HG03139 (cell line): ENCODE measurements around the gene POLN.

Experiments
- ATAC-seq: cut with Tn5 transposase; IDR thresholded peaks from one replicate; pipeline ENCODE4 v1.9.1; 2021; ENCODE audit not compliant: unreplicated experiment

The POLN gene

GRCh38 chr4:2087170-2087569 is 154.8 kb downstream of the POLN start:
- ATAC-seq = no peak

GRCh38 chr4:2085496-2085901 is 156.4 kb downstream of the POLN start:
- no peak for ATAC-seq

- no peak for ATAC-seq
Measured at GRCh38 chr4:2084316-2084715, 157.6 kb downstream of the POLN start.

- ATAC-seq = no peak
Measured at GRCh38 chr4:2083826-2084160, 158.1 kb downstream of the POLN start.

GRCh38 chr4:2083116-2083825 is 158.7 kb downstream of the POLN start:
- no peak for ATAC-seq

GRCh38 chr4:2082627-2083026 is 159.3 kb downstream of the POLN start:
- no peak for ATAC-seq

GRCh38 chr4:2082118-2082517 is 159.8 kb downstream of the POLN start:
- no peak for ATAC-seq

GRCh38 chr4:2081540-2081939 is 160.4 kb downstream of the POLN start:
- ATAC-seq = no peak

- no peak for ATAC-seq
Measured at GRCh38 chr4:2080429-2081300, 161.3 kb downstream of the POLN start.

- ATAC-seq = no peak
Measured at GRCh38 chr4:2079926-2080325, 162.0 kb downstream of the POLN start.

- no peak for ATAC-seq
Measured at GRCh38 chr4:2079006-2079405, 162.9 kb downstream of the POLN start.

- no peak for ATAC-seq
Measured at GRCh38 chr4:2078584-2078983, 163.3 kb downstream of the POLN start.

GRCh38 chr4:2077537-2078460 is 164.1 kb downstream of the POLN start:
- ATAC-seq = no peak

GRCh38 chr4:2076908-2077536 is 164.9 kb downstream of the POLN start:
- no peak for ATAC-seq

GRCh38 chr4:2075987-2076907 is 165.7 kb downstream of the POLN start:
- ATAC-seq = no peak

GRCh38 chr4:2075171-2075986 is 166.5 kb downstream of the POLN start:
- no peak for ATAC-seq

- ATAC-seq = no peak
Measured at GRCh38 chr4:2074588-2074987, 167.3 kb downstream of the POLN start.

GRCh38 chr4:2073808-2074481 is 168.0 kb downstream of the POLN start:
- ATAC-seq = no peak
